Erythroblast (primary cell): ENCODE results near the gene FNBP1L.

Source experiments
- GATA1 ChIP-seq: IDR thresholded peaks from 2 replicates; pipeline ENCODE4 v1.6.1; 2011; ENCODE audit warnings: low read depth, mild to moderate bottlenecking, control low read depth, low read length, moderate library complexity
- POLR2A ChIP-seq: IDR thresholded peaks from 2 replicates; pipeline ENCODE4 v1.6.1; 2011; ENCODE audit warnings: mild to moderate bottlenecking, low read length

- TF ChIP-seq POLR2A, result no peak
- TF ChIP-seq GATA1, result no peak
Measured at GRCh38 chr1:93453911-93454310, 6.0 kb downstream of the FNBP1L start.
